Parathyroid adenoma (tissue), 2 donors: ENCODE results near the gene CEACAM18.

Experiments used
- H2AFZ ChIP-seq: fragments of 300-600 bp; sonication (generic); one replicate; pipeline ENCODE4 v1.7.0; 2017; ENCODE audit warnings: antibody characterized with exemption, mild to moderate bottlenecking
- H3K27ac ChIP-seq: fragments of 300-600 bp; sonication (generic); one replicate; pipeline ENCODE4 v1.7.0; 2017
- H3K27me3 ChIP-seq: fragments of 300-600 bp; sonication (generic); one replicate; pipeline ENCODE4 v1.7.0; 2017; ENCODE audit warnings: low read length; ENCODE audit not compliant: control insufficient read depth, insufficient read depth
- H3K36me3 ChIP-seq: fragments of 300-600 bp; sonication (generic); one replicate; pipeline ENCODE4 v1.7.0; 2017; ENCODE audit warnings: low read length; ENCODE audit not compliant: control insufficient read depth, insufficient read depth
- H3K4me1 ChIP-seq: fragments of 300-600 bp; sonication (generic); one replicate; pipeline ENCODE4 v1.7.0; 2017; ENCODE audit warnings: control low read depth
- H3K4me2 ChIP-seq: fragments of 300-600 bp; sonication (generic); one replicate; pipeline ENCODE4 v1.7.0; 2017; ENCODE audit warnings: low read length
- H3K4me3 ChIP-seq: fragments of 300-600 bp; sonication (generic); one replicate; pipeline ENCODE4 v1.7.0; 2017; ENCODE audit warnings: low read depth, low read length
- H3K79me2 ChIP-seq: fragments of 300-600 bp; sonication (generic); one replicate; pipeline ENCODE4 v1.7.0; 2017; ENCODE audit warnings: control low read depth
- H3K9ac ChIP-seq: fragments of 300-600 bp; sonication (generic); one replicate; pipeline ENCODE4 v1.7.0; 2017; ENCODE audit warnings: mild to moderate bottlenecking
- H3K9me3 ChIP-seq: fragments of 300-600 bp; sonication (generic); one replicate; pipeline ENCODE4 v1.7.0; 2017; ENCODE audit warnings: low read length; ENCODE audit not compliant: control insufficient read depth
- CTCF ChIP-seq: fragments of 300-600 bp; sonication (generic); IDR thresholded peaks from one replicate; pipeline ENCODE4 v1.7.0; 2017; ENCODE audit warnings: antibody characterized with exemption, mild to moderate bottlenecking
- donor health status: primary hyperparathyroidism.

The CEACAM18 gene

DNA sequence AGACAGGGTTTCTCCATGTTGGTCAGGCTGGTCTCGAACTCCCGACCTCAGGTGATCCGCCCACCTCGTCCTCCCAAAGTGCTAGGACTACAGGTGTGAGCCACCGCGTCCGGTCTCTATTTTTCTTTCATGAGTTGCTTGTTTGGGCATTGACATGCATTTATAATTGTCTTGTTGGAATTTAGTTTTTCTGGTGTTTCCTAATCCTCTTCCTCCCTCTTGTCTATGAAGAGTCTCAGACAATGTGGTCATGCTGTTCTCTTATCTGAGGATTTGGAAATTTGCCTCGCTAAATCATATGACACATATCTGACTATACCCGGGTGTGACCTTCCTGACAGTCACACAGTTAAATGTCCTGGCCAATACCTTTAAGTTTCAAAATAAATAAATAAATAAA lies 7.4 kb upstream of the CEACAM18 start:
- Histone ChIP-seq H3K79me2 (no peaks in the 10 kb centered on the region), H3K4me3 (no peak overlapping the region), H3K4me2 (no peak overlapping the region), H3K9me3 (no peaks in the 10 kb centered on the region), H3K36me3 (no peaks in the 10 kb centered on the region), H3K9ac (no peak overlapping the region), H3K27ac (no peak overlapping the region), H2AFZ (no peak overlapping the region), H3K27me3 (no peaks in the 10 kb centered on the region), H3K4me1 (no peaks in the 10 kb centered on the region)
- TF ChIP-seq CTCF: no peak

DNA sequence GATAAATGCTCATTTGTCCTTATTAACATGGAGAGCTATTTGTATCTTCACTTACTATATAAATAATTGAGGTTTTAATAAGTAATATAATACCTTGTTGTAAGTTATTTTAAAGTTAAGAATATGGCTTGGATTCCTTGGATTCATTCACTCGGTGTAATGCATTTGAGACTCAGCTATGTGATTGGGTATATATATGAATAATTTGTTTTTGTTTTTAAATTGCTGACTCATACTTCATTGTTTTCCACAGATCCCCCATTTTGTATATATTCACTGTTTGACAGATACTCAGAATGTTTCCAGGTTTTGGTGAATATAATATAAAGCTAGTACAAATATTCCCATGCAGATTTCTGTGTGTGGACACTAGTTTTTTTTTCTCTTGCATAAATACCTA lies 6.8 kb upstream of the CEACAM18 start:
- H3K9ac ChIP-seq: no peak overlapping the region
- H3K36me3 ChIP-seq: no peaks in the 10 kb centered on the region
- H3K79me2 ChIP-seq: no peaks in the 10 kb centered on the region
- no peak overlapping the region for H3K4me2 ChIP-seq
- TF ChIP-seq CTCF: no peak
- no peak overlapping the region for H3K4me3 ChIP-seq
- no peaks in the 10 kb centered on the region for H3K27me3 ChIP-seq
- H3K9me3 ChIP-seq: no peaks in the 10 kb centered on the region
- no peak overlapping the region for H3K27ac ChIP-seq
- H2AFZ ChIP-seq: no peak overlapping the region
- H3K4me1 ChIP-seq: no peaks in the 10 kb centered on the region

GRCh38 chr19:51472607-51473006 lies 5.7 kb upstream of the CEACAM18 start:
- no peak overlapping the region for H3K27ac ChIP-seq
- TF ChIP-seq CTCF: no peak
- H3K79me2 ChIP-seq: no peaks in the 10 kb centered on the region
- no peak overlapping the region for H2AFZ ChIP-seq
- H3K9me3 ChIP-seq: no peaks in the 10 kb centered on the region
- H3K27me3 ChIP-seq: no peaks in the 10 kb centered on the region
- H3K4me3 ChIP-seq: no peak overlapping the region
- no peak overlapping the region for H3K4me2 ChIP-seq
- no peaks in the 10 kb centered on the region for H3K36me3 ChIP-seq
- H3K4me1 ChIP-seq: no peaks in the 10 kb centered on the region
- H3K9ac ChIP-seq: no peak overlapping the region

- TF ChIP-seq CTCF: peak; percentile 89
- Histone ChIP-seq H3K36me3 (no peaks in the 10 kb centered on the region), H3K9ac (no peak overlapping the region), H3K4me1 (no peaks in the 10 kb centered on the region), H3K9me3 (no peaks in the 10 kb centered on the region), H3K4me2 (no peak overlapping the region), H3K27ac (no peak overlapping the region), H3K79me2 (no peaks in the 10 kb centered on the region), H3K27me3 (no peaks in the 10 kb centered on the region), H2AFZ (no peak overlapping the region), H3K4me3 (no peak overlapping the region)
These were observed 5.2 kb upstream of the CEACAM18 start for GRCh38 chr19:51473009-51473707.

GRCh38 chr19:51476164-51476563 lies 2.2 kb upstream of the CEACAM18 start:
- Histone ChIP-seq H3K4me2 (no peak overlapping the region), H3K27me3 (no peaks in the 10 kb centered on the region), H2AFZ (no peak overlapping the region), H3K9ac (no peak overlapping the region), H3K79me2 (no peaks in the 10 kb centered on the region), H3K4me3 (no peak overlapping the region), H3K27ac (no peak overlapping the region), H3K36me3 (no peaks in the 10 kb centered on the region), H3K9me3 (no peaks in the 10 kb centered on the region), H3K4me1 (no peaks in the 10 kb centered on the region)
- TF ChIP-seq CTCF: no peak
